ENCODE data around the gene CACNA1E. TPM values are rescaled to one million over a fixed set of nuclear protein-coding genes. Genes with fewer than 3 reads are reported as not detected.

Gene CACNA1E
- total RNA-seq, 2 donors from 2014 or later = 1.7 to 2.2 TPM

DNA sequence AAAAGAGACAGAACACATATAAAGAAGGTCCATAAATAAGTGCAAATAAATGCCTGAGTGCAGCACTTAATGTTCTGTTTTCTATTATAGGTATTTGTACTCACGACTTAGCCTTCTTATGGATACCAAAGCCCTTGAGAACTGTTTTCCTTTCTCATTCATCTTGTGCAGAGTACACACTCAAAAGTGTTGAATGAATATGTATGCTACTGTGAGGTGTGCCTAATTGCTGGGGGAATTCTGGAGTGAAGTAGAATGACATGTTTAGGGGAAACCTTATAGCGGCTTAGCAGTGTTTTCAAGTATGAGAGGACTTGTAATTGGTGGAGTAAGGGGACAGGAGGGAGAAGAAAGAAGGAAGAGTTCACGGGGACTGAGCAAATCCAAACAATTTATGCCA, 157.6 kb downstream of the CACNA1E start:
- no peak overlapping the region for H3K4me3 ChIP-seq
- no peak overlapping the region for H3K27ac ChIP-seq
- TF ChIP-seq, protein P1, sequence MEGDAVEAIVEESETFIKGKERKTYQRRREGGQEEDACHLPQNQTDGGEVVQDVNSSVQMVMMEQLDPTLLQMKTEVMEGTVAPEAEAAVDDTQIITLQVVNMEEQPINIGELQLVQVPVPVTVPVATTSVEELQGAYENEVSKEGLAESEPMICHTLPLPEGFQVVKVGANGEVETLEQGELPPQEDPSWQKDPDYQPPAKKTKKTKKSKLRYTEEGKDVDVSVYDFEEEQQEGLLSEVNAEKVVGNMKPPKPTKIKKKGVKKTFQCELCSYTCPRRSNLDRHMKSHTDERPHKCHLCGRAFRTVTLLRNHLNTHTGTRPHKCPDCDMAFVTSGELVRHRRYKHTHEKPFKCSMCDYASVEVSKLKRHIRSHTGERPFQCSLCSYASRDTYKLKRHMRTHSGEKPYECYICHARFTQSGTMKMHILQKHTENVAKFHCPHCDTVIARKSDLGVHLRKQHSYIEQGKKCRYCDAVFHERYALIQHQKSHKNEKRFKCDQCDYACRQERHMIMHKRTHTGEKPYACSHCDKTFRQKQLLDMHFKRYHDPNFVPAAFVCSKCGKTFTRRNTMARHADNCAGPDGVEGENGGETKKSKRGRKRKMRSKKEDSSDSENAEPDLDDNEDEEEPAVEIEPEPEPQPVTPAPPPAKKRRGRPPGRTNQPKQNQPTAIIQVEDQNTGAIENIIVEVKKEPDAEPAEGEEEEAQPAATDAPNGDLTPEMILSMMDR (IDR thresholded peaks at IDR 0.05) = no peak
- H3K9me3 ChIP-seq = no peaks in the 10 kb centered on the region
- no peaks in the 10 kb centered on the region for H3K4me1 ChIP-seq
- H3K36me3 ChIP-seq = no peaks in the 10 kb centered on the region
- no peak for DNase-seq (ENCODE audit: low spot score)
- H3K27me3 ChIP-seq = no peaks in the 10 kb centered on the region

DNA sequence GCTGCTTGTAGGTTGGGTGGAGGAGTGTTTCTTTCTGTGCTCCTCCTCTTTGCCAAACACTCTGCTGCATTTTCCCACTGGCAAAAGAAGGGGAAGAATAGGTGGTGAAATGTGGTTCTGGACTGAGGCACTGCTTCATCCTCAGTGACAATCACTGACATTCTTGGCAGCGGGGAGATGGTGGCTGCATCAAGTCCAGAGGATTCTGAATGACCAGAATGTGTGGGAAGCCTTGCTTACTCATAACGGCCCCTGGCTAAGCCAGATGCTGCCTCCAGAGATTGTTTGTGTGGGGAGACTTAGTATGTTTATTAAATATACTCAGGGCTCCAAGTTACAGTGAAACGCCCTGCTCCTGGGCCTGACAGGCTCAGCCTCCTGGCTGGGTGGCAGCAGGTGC, 160.3 kb downstream of the CACNA1E start:
- no peaks in the 10 kb centered on the region for H3K36me3 ChIP-seq
- TF ChIP-seq, protein P1 (IDR thresholded peaks at IDR 0.05) = no peak
- no peak for DNase-seq (ENCODE audit: low spot score)
- no peaks in the 10 kb centered on the region for H3K9me3 ChIP-seq
- H3K4me1 ChIP-seq = no peaks in the 10 kb centered on the region
- no peak overlapping the region for H3K27ac ChIP-seq
- H3K27me3 ChIP-seq = no peaks in the 10 kb centered on the region
- no peak overlapping the region for H3K4me3 ChIP-seq

DNA sequence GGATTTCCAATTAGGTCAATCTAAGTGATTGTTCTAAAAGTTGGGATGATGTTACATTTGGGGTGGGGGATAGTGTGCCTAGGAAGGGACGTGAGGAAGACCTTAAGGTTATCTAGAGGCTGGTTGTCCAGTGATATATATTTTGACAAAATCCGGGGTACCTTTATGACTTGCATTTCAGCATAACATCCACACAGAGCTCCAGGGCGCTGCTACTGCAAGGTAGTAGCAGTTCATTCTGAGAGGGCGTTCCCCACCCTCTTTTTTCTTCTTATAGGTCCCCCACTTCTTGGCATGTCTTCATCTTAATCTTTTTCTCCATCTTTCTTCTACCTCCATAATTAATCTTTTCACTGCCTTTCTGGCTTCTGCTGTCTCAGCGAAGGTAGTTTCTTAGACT, 161.9 kb downstream of the CACNA1E start:
- Histone ChIP-seq H3K27ac (no peak overlapping the region), H3K9me3 (no peaks in the 10 kb centered on the region), H3K36me3 (no peaks in the 10 kb centered on the region), H3K27me3 (no peaks in the 10 kb centered on the region), H3K4me3 (no peak overlapping the region), H3K4me1 (no peaks in the 10 kb centered on the region)
- DNase-seq (ENCODE audit: low spot score) = no peak
- TF ChIP-seq, protein P1 (IDR thresholded peaks at IDR 0.05) = no peak

DNA sequence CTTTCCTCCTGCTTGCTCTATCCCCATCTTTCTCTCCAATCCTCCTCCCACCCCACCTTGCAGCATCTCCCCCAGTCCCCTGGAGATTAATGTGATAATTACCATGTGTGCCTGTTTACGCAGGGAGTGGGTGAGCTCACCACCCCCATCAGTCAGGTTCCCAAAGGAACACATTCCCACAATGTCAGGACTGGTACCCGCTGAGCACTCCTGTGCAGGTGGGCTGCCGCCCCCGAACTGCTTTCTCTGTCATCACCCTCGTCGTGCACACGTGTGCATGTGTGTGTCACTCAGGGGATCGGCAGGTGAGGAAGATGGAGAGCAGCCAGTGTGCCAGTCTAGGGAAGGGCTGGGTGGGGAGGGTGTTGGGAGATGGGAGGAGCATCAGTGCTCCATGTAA, 163.4 kb downstream of the CACNA1E start:
- TF ChIP-seq, protein P1 (IDR thresholded peaks at IDR 0.05) = no peak
- no peaks in the 10 kb centered on the region for H3K27me3 ChIP-seq
- H3K27ac ChIP-seq = no peak overlapping the region
- DNase-seq (ENCODE audit: low spot score) = no peak
- H3K9me3 ChIP-seq = no peaks in the 10 kb centered on the region
- H3K4me3 ChIP-seq = no peak overlapping the region
- H3K4me1 ChIP-seq = no peaks in the 10 kb centered on the region
- H3K36me3 ChIP-seq = no peaks in the 10 kb centered on the region

DNA sequence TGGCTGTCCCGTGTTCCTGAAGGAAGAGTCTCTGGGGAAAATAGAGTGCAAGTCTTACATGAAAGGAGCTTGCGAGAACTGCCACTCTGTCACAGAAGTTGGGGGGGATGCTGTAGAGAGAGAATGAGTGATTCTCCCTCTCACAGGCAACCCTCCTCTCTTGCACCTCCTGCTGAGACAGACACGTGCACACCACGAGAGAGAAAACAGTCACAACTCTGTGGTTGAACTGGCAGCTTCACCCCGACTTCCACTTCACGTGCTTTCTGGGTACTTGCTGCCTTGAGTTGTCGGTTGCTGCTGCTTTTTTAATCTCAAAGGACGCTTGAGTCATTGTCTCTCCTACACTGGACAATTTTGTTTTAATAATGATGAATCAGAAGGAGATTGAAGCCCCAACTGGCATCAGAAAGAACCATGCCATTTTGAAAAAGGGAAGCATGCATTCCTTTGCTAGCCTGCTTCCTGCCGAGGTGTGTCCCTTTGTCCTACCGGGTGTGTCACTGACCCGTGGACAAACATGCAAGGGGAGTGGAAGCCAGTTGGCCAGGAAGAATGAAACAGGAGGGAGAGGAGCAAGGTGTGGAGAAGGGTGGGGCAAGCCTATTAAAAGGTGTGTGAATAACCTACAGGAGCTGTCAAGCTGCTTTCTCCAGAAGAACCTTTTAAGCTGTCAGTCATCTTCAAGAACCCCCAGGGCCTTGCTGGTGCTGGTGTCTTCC, 164.2 kb downstream of the CACNA1E start:
- H3K27me3 ChIP-seq = no peaks in the 10 kb centered on the region
- DNase-seq (ENCODE audit: low spot score) = no peak

More for the DNA sequence above, 164.2 kb downstream of the CACNA1E start:
- H3K4me1 ChIP-seq = no peaks in the 10 kb centered on the region
- H3K27ac ChIP-seq = no peak overlapping the region
- H3K36me3 ChIP-seq = no peaks in the 10 kb centered on the region
- TF ChIP-seq, protein P1 (IDR thresholded peaks at IDR 0.05) = no peak
- no peak overlapping the region for H3K4me3 ChIP-seq
- H3K9me3 ChIP-seq = no peaks in the 10 kb centered on the region

Data from right atrium auricular region (tissue), 2 donors.